Activated CD8-positive, alpha-beta T cell treated with anti-CD3 and anti-CD28 coated beads, Interleukin-2, amount 10 ng/mL, durations not matched to agents 7 days and 5 days (primary cell): ENCODE data around the gene CHURC1. TPM values are rescaled to one million over a fixed set of nuclear protein-coding genes. Genes with fewer than 3 reads are reported as not detected.

Experiments used
- ATAC-seq: fragments of 150-1000 bp; cut with Tn5 transposase; one replicate; pipeline ENCODE4 v1.10.0; 2021; ENCODE audit warnings: moderate library complexity
- CTCF ChIA-PET: fragments of 350-600 bp; sonication (Branson Sonifier 250); formaldehyde crosslinking; loops from one replicate; lab custom pipeline; 2021; ENCODE audit warnings: antibody characterized with exemption; lab: Charles Lee
- POLR2A ChIA-PET: fragments of 350-600 bp; sonication (Branson Sonifier 250); formaldehyde crosslinking; loops from one replicate; lab custom pipeline; 2021; ENCODE audit warnings: antibody characterized with exemption; lab: Charles Lee
- DNase-seq: peaks from one replicate; pipeline ENCODE4 v3.0.0-alpha.2; 2020
- H3K27ac Mint-ChIP-seq: one replicate; pipeline ENCODE4 v1.8.0; 2021; ENCODE audit warnings: mild to moderate bottlenecking, mixed read lengths
- H3K27me3 Mint-ChIP-seq: one replicate; pipeline ENCODE4 v1.8.0; 2021; ENCODE audit warnings: low read depth, mixed read lengths
- H3K36me3 Mint-ChIP-seq: one replicate; pipeline ENCODE4 v1.8.0; 2021; ENCODE audit warnings: low read depth, mixed read lengths
- H3K4me1 Mint-ChIP-seq: one replicate; pipeline ENCODE4 v1.8.0; 2021; ENCODE audit warnings: low read depth, mixed read lengths
- H3K4me3 Mint-ChIP-seq: one replicate; pipeline ENCODE4 v1.8.0; 2021; ENCODE audit warnings: mild to moderate bottlenecking, mixed read lengths
- H3K9me3 Mint-ChIP-seq: one replicate; pipeline ENCODE4 v1.8.0; 2022; ENCODE audit warnings: mixed read lengths; ENCODE audit not compliant: insufficient read depth
- total RNA-seq, 2 experiments: library from RNA; stranded (reverse); gene quantifications; one replicate each; pipeline ENCODE4 v1.2.3, GENCODE V29; 2021

The CHURC1 gene
- total RNA-seq, 2 experiments from 2014 or later, result 62.4 to 72.2 TPM

DNA sequence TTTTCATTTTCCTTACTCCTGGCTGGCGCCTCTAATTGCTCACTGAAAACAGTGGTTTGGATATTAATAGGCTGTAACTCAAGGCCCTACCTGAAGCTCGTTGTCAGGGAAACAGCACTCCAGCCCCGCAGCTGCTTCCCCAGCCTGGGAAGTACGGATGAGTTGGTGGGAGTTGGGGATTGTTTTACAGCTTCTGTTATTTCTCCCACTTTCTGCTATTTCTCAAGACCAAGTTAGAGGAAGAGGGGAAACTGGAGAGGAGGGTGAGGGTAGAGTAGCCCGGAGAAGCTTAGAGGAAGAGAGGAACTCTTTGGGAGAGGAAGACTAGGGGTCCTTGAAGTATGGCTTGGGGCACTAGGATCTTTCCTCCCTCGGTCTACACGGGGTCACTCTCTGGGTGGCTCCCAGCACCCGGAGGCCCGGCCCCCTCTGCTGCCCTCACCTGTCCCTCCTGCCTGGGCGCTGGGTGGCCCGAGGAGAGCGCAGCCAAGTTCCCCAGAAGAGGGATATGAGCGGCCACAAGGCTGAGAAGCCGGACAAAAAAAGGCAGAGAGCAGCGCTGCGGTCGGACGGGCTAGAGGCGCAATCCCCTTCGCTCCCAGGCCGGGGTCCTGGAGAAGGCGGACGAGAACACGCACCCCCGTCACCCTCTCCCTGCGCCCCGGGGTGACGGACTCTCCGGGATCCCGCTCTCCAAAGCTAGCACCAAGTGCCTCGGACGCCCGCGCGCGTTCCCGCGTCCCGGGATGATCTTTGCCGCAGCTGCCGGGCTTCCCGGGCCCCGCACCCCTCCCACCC lies 35.2 kb upstream of the CHURC1 start:
- ATAC-seq (no peak), DNase-seq (no peak)
- Mint-ChIP-seq H3K27ac (no peak overlapping the region), H3K4me1 (peaks cover 11% of the 10 kb centered on the region), H3K36me3 (no peaks in the 10 kb centered on the region), H3K9me3 (no peaks in the 10 kb centered on the region), H3K4me3 (peak overlapping the region; percentile 50), H3K27me3 (peaks cover 58% of the 10 kb centered on the region)
- POLR2A ChIA-PET, result no interaction called here
- CTCF ChIA-PET, result interaction anchor here (0.8 to 5.1 kb wide), 4 partner anchors 12 to 242 kb away, joined by 3 to 57 read pairs (median 4); no protein-coding TSS in a partner anchor

DNA sequence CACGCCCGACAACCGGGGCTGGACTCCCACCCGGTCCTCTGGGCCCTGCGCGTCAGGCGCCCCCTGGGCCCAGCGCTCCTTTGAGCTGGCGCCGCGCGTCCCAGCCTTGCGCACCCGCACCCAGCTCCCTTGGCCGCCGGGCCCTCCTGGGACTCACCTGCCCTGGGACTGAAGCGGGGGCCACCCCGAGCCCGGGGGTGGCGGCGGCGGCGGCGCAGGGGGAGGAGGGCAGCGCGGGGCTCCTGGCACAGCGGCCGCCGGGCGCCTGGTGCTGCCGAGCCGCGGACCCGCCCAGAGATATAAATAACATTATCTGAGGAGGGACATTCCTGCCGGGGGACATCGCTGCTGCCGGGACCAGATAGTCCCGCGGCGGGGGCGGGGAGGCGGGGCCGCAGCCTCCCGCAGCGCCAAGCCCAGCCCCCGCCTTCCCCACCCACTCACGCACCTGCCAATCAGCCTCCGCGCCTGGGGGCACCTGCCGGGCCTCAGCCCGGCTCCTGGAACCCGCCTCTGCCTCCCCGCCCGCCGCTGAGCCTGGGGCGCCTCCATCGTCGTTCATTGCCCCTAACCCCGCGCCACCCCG lies 34.5 kb upstream of the CHURC1 start, which contains the start of gene SPTB:
Gene SPTB (minus strand): TSS at position 273 of the 586 bp plus-strand sequence. CDS start 56,813 bp downstream, outside the sequence.
- Mint-ChIP-seq H3K27ac (no peak within 1 kb of the TSS), H3K4me3 (peak within 1 kb of the TSS; percentile 75), H3K27me3 (peaks cover 60% of the 10 kb centered on the region), H3K4me1 (peaks cover 11% of the 10 kb centered on the region), H3K9me3 (no peaks in the 10 kb centered on the region), H3K36me3 (no peaks in the 10 kb centered on the region)
- POLR2A ChIA-PET, result interaction anchor here (0.6 kb wide), 1 partner anchor 226 kb away, joined by 3 read pairs; no protein-coding TSS in a partner anchor
- ATAC-seq, result peak; percentile 86
- CTCF ChIA-PET, result interaction anchor here (0.8 to 5.1 kb wide), 6 partner anchors 12 to 319 kb away, joined by 3 to 57 read pairs (median 4); no protein-coding TSS in a partner anchor
- DNase-seq, result peak; percentile 64

DNA sequence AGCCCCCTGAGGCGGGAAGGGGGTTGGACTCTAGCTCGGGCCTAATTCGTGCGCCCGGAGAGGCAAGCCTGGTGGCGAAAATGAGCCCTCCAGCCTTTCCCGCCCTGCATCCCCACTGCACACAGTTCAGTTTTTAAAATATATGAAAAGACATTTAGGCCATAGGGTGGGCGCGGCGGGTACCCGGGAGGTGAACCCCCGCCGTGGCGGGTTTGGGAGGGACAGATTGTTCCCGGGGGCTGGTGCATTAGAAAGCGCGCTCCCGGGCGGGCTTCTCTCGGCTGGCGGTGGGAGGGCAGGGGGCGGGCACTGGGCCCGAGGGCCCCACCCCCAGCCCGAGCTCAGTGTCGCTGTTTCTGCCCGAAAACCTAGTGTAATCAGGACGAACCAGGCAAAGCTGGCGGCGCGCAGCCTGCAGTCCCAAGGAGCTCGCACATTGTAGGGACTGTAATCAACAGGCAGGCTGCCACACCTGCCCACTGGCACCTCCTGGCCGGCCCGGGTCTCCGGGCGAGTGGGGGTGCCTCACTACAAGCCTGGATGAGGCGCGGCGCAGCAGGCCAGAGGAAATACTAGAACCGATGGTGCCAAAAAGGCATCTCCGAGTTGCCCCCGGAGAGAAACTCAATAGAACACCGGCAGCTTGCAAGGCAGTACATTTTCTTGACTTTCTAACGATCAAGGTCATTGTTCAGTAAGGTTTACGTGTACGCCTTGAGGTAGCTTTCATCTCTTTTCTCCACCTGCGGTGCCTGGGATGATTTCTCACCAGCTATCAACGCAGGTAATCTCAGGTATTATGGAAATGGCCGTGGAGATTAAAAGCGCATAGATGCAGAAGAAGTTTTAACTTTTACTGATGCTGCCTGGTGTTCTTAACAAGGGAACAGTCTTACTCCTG lies 33.8 kb upstream of the CHURC1 start:
- H3K27ac Mint-ChIP-seq, result no peak overlapping the region
- DNase-seq, result peak; percentile 68
- peak; percentile 91 for ATAC-seq
- POLR2A ChIA-PET, result interaction anchor here (0.6 to 1.1 kb wide), 2 partner anchors 12 to 226 kb away, joined by 3 to 4 read pairs; no protein-coding TSS in a partner anchor
- H3K4me1 Mint-ChIP-seq, result peaks cover 11% of the 10 kb centered on the region
- peak overlapping the region; percentile 75 for H3K4me3 Mint-ChIP-seq
- H3K27me3 Mint-ChIP-seq, result peaks cover 61% of the 10 kb centered on the region
- no peaks in the 10 kb centered on the region for H3K9me3 Mint-ChIP-seq
- H3K36me3 Mint-ChIP-seq, result no peaks in the 10 kb centered on the region
- CTCF ChIA-PET, result interaction anchor here (0.8 to 5.1 kb wide), 5 partner anchors 11 to 320 kb away, joined by 3 to 57 read pairs (median 4); no protein-coding TSS in a partner anchor

DNA sequence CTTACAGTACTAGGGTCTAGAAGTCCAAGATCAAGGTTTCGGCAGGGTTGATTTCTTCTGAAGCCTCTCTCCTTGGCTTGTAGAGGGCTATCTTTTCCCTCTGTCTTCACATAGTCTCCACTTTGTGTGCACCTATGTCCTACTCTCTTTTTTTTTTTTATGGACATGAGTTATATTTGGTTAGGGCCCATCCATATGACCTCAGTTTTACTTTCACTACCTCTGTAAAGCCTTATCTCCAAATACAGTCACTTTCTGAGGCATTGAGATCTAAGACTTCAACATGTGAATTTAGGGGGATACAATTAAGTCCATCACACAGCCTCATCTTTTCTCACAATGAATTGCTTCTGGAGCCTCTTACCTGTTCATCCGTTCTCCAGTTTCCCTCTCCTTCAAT lies 28.7 kb upstream of the CHURC1 start:
- ChIA-PET POLR2A (no interaction called here), CTCF (interaction anchor here (1.1 kb wide), 1 partner anchor 121 kb away, joined by 3 read pairs; no protein-coding TSS in a partner anchor)
- Mint-ChIP-seq H3K9me3 (no peaks in the 10 kb centered on the region), H3K4me1 (peaks cover 9% of the 10 kb centered on the region), H3K4me3 (no peak overlapping the region), H3K27me3 (peaks cover 51% of the 10 kb centered on the region), H3K27ac (no peak overlapping the region), H3K36me3 (no peaks in the 10 kb centered on the region)
- ATAC-seq (no peak), DNase-seq (no peak)

DNA sequence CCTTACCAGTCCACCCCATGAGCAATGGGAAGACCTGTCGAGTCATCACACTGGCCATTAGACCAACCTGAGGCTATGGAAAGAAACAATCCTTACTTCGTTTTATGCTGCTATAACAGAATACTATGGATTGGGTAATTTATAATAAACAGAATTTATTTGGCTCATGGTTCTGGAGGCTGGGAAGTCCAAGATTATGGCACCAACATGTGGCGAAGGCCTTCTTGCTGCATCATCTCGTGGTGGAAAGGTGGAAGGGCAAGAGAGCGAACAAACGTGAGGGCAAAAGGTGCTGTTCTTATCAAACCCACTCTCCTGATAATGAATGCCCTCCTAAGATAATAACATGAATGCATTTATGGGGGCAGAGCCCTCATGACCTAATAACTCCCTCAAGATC lies 24.9 kb upstream of the CHURC1 start:
- no peak overlapping the region for H3K27ac Mint-ChIP-seq
- POLR2A ChIA-PET, result no interaction called here
- DNase-seq, result no peak

DNA sequence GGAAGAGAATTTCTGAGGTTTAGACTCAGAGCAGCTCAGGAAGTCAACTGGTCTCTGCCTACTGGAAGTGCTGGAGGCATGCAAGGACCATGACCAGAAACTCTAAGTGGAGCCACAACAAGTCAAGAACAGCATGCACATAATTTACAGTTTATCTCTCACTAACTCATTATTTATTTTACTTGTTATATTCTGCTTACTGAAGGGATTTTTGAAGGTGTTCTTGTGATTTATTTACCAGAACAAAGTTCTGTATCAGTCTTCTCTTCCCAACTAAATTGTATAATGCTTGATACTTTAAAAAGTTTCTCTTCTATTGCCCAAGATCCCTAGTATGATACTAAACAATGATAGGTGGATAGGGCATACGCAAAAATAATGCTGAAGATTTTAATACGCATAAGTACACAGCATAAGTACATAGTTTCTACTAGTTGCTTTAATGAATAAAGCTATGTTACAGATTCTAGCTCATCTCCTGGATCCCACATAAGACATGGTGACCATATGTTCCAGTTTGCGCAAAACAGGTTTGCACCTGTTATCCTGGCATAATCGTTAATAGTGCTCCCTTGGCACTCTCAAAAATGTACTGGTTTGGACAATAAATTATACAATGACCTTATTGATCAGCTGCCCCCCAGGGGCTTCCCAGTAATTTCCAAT lies 22.9 kb upstream of the CHURC1 start:
- POLR2A ChIA-PET, result no interaction called here
- no peaks in the 10 kb centered on the region for H3K4me1 Mint-ChIP-seq
- no peak overlapping the region for H3K27ac Mint-ChIP-seq
- CTCF ChIA-PET, result interaction anchor here (0.6 to 5.0 kb wide), 50 partner anchors 8 to 588 kb away, joined by 3 to 89 read pairs (median 6); partner anchors contain the start of genes CHURC1, GPX2 and SPTB
- H3K9me3 Mint-ChIP-seq, result no peaks in the 10 kb centered on the region
- peaks cover 20% of the 10 kb centered on the region for H3K27me3 Mint-ChIP-seq
- H3K4me3 Mint-ChIP-seq, result no peak overlapping the region
- no peaks in the 10 kb centered on the region for H3K36me3 Mint-ChIP-seq
- ATAC-seq (no peak), DNase-seq (no peak)

More for the DNA sequence above, 24.9 kb upstream of the CHURC1 start:
- ATAC-seq, result no peak
- Mint-ChIP-seq H3K36me3 (no peaks in the 10 kb centered on the region), H3K9me3 (no peaks in the 10 kb centered on the region), H3K4me3 (no peak overlapping the region), H3K4me1 (no peaks in the 10 kb centered on the region), H3K27me3 (peaks cover 32% of the 10 kb centered on the region)
- CTCF ChIA-PET, result interaction anchor here (4.4 to 5.0 kb wide), 2 partner anchors 8 to 66 kb away, joined by 57 to 89 read pairs; partner anchors contain the start of gene SPTB

DNA sequence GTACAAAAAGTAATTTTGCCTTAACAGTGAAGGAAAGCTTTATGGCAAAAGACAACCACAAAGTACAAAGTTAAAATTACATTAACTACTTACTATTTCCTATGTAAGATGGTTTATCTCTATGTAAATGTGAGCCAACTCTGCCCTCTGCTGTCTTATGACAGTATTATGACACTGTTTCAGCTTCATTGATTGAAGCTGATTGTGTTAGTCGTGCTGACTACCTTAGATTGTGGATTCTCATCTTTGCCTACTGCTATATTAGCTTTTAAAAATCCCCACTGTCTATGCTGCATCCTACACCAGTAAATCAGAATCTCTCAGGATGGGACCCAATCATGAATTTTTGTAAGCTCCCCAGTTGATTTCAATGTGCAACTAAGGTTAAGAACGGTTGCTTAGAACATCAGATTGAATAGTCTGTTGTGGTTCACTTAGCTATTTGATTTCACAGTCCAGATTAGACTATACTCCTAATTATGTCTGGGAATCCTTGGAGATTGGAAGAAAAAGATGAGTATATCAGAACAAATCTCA lies 22.3 kb upstream of the CHURC1 start:
- no peaks in the 10 kb centered on the region for H3K36me3 Mint-ChIP-seq
- H3K27ac Mint-ChIP-seq, result no peak overlapping the region
- DNase-seq (peak; percentile 66), ATAC-seq (peak; percentile 81)
- no peaks in the 10 kb centered on the region for H3K9me3 Mint-ChIP-seq
- H3K27me3 Mint-ChIP-seq, result peaks cover 20% of the 10 kb centered on the region
- ChIA-PET CTCF (interaction anchor here (0.6 to 5.0 kb wide), 51 partner anchors 8 to 548 kb away, joined by 3 to 89 read pairs (median 6); partner anchors contain the start of genes CHURC1, FNTB, GPX2 and SPTB), POLR2A (interaction anchor here (0.6 to 1.3 kb wide), 2 partner anchors 11 to 94 kb away, joined by 3 to 4 read pairs; no protein-coding TSS in a partner anchor)
- no peak overlapping the region for H3K4me3 Mint-ChIP-seq
- no peaks in the 10 kb centered on the region for H3K4me1 Mint-ChIP-seq

DNA sequence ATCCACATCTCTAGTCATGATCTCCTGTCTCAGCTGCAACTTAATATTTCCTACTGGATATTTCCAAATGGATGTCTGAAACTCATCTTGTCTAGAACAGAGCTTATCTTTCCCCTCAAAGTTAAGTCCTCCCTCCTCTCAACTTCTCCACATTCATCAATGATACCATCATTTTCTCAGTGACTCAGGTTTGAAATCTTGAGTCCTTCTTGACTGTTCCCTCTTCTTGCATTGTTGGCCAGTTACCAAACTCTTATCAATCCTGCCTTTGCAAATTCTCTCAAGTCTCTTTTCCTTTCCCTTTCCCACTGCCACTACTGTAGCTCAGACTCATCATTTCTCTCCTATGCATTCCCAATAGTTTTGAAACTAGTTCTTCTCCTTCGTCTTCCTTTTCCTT lies 14.3 kb upstream of the CHURC1 start:
- Mint-ChIP-seq H3K4me3 (no peak overlapping the region), H3K36me3 (no peaks in the 10 kb centered on the region), H3K4me1 (no peaks in the 10 kb centered on the region), H3K9me3 (no peaks in the 10 kb centered on the region), H3K27me3 (peaks cover 32% of the 10 kb centered on the region), H3K27ac (no peak overlapping the region)
- ATAC-seq (no peak), DNase-seq (no peak)
- POLR2A ChIA-PET, result interaction anchor here (1.3 kb wide), 1 partner anchor 15 kb away, joined by 3 read pairs; the partner anchor contains the start of gene CHURC1
- CTCF ChIA-PET, result interaction anchor here (0.7 to 1.3 kb wide), 5 partner anchors 8 to 558 kb away, joined by 3 to 8 read pairs (median 3); no protein-coding TSS in a partner anchor

DNA sequence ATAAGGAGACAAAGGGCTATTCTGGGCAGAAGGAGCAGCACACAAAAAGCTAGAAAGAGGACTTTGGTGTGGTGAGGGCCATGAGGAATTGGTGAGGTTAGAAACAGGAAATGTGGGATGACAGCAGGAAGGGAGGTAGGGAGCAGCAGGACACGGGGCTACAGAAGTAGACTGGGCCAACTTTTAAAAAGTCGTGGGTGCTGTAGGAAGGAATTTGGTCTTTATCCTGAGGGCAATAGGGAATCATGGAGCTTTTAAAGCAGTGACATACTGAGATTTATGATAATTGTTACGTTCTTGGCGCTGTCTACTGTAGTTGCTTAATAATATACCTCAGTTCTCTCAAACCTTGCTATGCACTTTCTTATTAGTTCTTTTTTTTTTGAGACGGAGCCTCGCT lies 8.2 kb upstream of the CHURC1 start:
- CTCF ChIA-PET, result interaction anchor here (1.3 kb wide), 1 partner anchor 83 kb away, joined by 3 read pairs; no protein-coding TSS in a partner anchor

DNA sequence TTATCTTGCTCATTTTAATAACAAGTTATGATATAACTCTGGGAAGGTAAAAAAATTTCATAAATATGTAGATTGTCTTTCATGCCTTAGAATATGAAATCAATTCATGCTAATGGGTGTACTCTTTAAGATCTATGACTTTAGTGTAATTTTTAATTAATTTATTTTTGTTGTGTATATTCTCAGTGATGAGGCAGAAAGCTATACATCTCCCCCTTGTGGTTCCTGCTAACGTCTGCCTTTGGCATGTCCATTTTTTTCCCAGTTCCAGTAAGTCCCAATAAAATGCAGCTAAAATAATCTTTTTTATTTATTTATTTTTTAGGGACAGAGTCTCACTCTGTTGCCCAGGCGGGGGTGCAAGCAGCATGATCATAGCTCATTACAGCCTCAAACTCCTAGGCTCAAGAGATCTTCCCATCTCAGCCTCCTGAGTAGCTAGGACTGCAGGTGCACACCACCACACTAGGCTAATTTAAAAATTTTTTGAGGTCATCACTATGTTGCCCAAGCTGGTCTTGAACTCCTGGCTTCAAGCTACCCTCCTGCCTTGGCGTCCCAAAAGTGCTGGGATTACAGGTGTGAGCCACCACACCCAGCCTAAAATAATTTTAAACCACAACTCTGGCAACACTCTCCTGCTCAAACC lies 3.3 kb upstream of the CHURC1 start:
- POLR2A ChIA-PET, result no interaction called here
- no peaks in the 10 kb centered on the region for H3K9me3 Mint-ChIP-seq

More for the DNA sequence above, 8.2 kb upstream of the CHURC1 start:
- Mint-ChIP-seq H3K4me1 (peaks cover 3% of the 10 kb centered on the region), H3K36me3 (no peaks in the 10 kb centered on the region), H3K4me3 (no peak overlapping the region), H3K9me3 (no peaks in the 10 kb centered on the region), H3K27ac (no peak overlapping the region), H3K27me3 (peaks cover 23% of the 10 kb centered on the region)
- ATAC-seq, result no peak
- POLR2A ChIA-PET, result no interaction called here
- no peak for DNase-seq

More for the DNA sequence above, 3.3 kb upstream of the CHURC1 start:
- Mint-ChIP-seq H3K27ac (no peak overlapping the region), H3K36me3 (peaks cover 9% of the 10 kb centered on the region), H3K4me1 (peaks cover 28% of the 10 kb centered on the region), H3K4me3 (no peak overlapping the region), H3K27me3 (peaks cover 11% of the 10 kb centered on the region)
- DNase-seq, result no peak
- CTCF ChIA-PET, result interaction anchor here (0.6 to 3.0 kb wide), 10 partner anchors 10 to 366 kb away, joined by 3 to 18 read pairs (median 3); no protein-coding TSS in a partner anchor
- no peak for ATAC-seq
